GM18508 (cell line): ENCODE data around the gene COL8A2.

Experiments used
- ATAC-seq: cut with Tn5 transposase; IDR thresholded peaks from one replicate; pipeline ENCODE4 v1.9.1; 2021; ENCODE audit warnings: moderate number of reproducible peaks; ENCODE audit not compliant: insufficient read depth, unreplicated experiment

COL8A2 gene

DNA sequence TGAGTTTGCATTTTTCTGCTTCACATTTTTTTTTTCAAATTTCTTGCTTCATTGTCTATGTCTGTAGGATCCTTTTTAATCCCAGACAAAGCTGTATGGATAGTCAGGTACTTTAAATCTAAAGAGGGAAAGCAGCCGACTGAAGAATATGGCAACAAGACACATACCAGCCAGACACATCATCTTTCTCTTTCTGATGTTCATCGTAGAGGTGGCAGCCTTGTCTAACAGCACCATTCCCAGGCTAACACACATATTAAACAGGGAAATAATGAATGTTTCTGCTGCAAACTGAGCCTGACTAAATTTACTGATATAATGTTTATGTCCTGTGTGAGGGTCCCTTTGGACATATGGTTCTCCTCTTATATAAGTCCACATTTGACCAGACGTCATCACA, 44.8 kb downstream of the COL8A2 start:
- ATAC-seq = no peak

DNA sequence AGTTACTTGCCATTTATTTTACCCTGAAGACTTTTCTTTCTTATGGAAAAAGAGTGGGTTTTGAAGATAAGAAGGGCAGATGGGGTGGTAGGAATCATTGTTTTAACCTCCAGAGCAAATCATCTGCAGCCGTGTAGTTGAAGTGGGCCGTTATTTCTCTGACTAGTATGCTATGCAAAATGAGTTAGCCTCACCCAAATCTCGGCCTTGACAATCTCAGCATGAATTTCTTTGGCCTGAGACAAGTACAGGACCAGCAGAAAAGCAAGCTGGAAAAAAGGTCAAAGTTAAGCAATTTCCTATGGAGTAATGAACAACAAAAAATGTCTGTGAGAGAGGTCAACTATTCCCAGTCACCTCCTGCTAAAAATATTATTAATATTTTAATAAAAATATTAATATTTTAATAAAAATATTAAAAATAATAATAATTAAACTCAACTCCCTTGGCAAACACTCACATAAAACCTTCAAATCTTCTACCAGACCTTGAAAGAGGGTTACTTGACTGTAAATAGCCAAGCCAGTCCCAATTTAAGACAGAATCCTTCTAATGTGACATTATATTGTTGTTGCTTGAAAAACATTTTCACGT, 47.9 kb downstream of the COL8A2 start:
- no peak for ATAC-seq

DNA sequence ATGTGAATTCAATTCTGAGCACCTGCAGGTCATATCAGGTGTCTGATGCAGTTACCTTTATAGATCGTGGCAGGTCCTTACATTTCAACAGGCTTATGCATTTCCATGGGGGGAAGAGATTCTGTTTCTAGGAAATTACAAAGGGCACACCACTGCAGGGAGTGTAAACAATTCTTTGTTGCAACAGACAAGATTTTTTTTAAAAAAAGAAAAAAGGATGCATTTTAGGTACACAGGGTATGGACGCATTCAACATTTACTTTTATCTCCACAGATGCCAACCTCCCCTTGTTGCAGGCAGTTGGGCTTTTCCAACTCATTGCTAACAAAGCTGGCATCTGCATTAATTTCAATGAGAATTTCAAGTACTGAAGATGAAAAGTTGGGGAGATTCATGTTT, 54.7 kb downstream of the COL8A2 start:
- no peak for ATAC-seq

DNA sequence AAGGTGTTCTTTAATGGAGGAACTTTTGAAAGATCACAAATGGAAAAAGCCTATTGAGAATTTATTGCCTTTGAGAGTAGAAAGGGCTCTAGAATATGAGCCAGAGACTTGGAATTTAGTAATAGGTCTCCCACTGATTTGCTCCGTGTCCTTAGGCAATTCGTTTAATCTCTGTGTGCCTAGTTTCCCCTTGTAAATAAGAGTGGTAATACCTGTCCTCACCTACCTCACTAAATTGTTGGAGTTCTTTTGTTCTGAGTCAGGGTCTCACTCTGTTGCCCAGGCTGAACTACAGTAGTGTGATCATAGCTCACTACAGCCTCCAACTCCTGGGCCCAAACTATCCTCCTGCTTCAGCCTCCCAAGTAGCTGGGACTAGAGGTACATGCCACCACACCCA, 56.2 kb downstream of the COL8A2 start:
- no peak for ATAC-seq

DNA sequence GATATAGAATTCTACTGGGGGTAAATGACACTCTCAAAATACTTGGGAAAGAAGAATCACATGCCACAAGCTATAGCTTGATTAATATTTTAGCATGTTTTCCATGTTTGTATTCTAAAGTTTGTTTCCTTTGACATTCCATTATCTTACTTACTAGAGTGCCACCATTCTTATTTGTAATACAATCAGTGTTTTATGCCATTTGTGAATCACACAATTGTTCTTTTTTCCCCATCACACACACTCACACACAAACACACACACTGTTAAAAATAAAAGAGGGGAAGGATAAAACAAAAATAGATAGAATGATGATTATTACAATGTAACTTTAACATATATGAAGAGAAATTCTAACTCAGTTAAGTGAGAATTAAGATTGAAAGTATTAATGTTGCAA, 57.2 kb downstream of the COL8A2 start:
- no peak for ATAC-seq

DNA sequence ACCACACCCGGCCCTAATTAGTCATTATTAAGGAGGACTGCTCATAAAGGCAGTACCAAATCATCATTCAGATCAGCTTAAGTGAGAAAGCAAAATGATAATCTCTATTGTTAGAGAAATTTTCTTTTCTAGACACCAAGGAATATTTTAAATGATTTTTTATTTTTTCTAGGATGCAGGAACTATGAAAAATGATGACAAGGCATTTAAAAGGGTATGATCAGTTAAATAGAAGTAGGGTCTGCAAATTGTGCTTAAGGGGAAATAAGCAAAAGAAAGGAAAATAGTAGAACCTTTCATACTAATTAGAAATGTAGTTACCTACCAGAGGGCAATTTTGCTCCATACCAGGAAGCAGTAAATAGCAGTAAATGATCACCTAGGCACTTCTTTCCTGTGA, 62.7 kb downstream of the COL8A2 start:
- no peak for ATAC-seq

DNA sequence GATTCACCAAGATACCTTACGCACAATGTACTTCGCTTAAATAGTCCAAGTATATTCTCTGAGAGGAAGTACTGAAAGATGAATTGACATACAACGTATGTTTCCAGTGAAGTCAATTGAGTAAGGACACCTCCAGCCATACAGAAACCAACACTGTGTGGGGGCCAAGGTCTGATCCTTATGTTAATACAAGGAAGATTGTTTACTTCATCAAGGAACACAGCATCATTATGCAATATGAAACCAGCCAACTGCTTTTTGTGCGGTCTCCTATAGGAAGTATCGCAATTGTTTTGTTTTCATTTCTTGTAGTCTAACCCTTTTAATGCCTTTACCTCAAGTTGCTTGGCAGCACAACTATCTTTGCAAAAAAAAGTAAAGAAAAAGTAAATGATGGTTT, 69.3 kb downstream of the COL8A2 start:
- ATAC-seq = no peak

DNA sequence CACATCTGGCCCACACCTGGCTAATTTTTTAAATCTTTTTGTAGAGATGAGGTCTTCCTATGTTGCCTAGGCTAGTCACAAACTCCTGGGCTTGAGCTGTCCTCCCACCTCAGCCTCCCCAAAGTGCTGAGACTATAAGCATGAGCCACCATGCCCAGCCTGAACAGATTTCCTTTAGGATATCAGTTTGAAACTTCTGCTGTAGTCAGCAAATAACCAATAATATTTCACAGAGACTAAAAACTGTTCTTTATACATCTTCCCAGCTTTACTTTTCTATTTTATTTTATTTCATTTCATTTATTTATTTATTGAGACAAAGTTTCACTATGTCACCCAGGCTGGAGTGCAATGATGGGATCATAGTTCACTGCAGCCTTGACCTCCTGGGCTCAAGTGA, 71.0 kb downstream of the COL8A2 start:
- ATAC-seq = no peak

DNA sequence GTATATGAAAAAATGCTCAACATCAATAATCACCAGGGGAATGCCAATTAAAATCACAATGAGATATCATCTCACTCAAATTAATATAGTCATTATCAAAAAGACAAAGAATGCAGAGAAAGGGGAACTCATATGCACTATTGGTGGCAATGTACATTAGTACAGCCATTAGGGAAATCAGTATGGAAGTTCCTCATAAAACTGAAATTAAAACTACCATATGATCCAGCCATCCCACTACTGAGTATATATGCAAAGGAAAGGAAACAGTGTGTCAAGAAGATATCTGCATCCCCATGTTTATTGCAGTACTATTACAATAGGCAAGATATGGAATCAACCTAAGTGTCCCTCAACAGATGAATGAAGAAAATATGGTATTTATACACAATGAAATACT, 73.2 kb downstream of the COL8A2 start:
- no peak for ATAC-seq
